ENCODE results near the gene TSPAN18.

- TF ChIP-seq CTCF (IDR thresholded peaks at IDR 0.05), result no peak
- TF ChIP-seq REST (IDR thresholded peaks at IDR 0.05; ENCODE audit: insufficient read depth in 1 of 2, low read depth in 2 of 2, low read length in 1 of 2), result no peak
- TF ChIP-seq POLR2AphosphoS5 (IDR thresholded peaks at IDR 0.05; ENCODE audit: low read depth, low read length), result no peak
- no peak for TF ChIP-seq TCF7L2 (IDR thresholded peaks at IDR 0.05; ENCODE audit: low read depth, low read length)
These were observed 237.2 kb downstream of the TSPAN18 start for GRCh38 chr11:44963948-44964347.

All from Panc1 (cell line).